HepG2 (cell line): Measurements from ENCODE around the gene PSORS1C2. TPM values are rescaled to one million over a fixed set of nuclear protein-coding genes. Genes with fewer than 3 reads are reported as not detected.

Experiments
- ATAC-seq: fragments of 200-7000 bp; cut with Tn5 transposase; 3 replicates; pipeline ENCODE4 v1.9.1; 2020; ENCODE audit warnings: mild to moderate bottlenecking, moderate library complexity
- BruUV-seq: library from RNA; stranded (reverse); fragments of 400-500 nt; replicated peaks from 2 replicates; lab custom pipeline; 2021; lab: Mats Ljungman, UMichigan
- CTCF ChIA-PET: fragments of 300-600 bp; formaldehyde crosslinking; extraction: SDS; loops from one replicate; lab custom pipeline; 2021; ENCODE audit warnings: low total read pairs, inconsistent platforms, low intra/inter-chr PET ratio; lab: Yijun Ruan, JAX
- POLR2A ChIA-PET: fragments of 350-600 bp; sonication (Branson Sonifier 250); formaldehyde crosslinking; loops from one replicate; lab custom pipeline; 2020; ENCODE audit warnings: antibody characterized with exemption, inconsistent platforms; lab: Yijun Ruan, JAX
- DNase-seq: peaks from one replicate; pipeline ENCODE4 v3.0.0-alpha.2; 2015; ENCODE audit warnings: low spot score
- FAIRE-seq: peaks from 3 replicates; lab custom pipeline; 2011; peaks lifted over from hg19 to GRCh38; lab: Jason Lieb, UNC
- H2AFZ ChIP-seq: one replicate; pipeline ENCODE4 v1.6.1; 2011; ENCODE audit warnings: low read length, inconsistent platforms
- H3K27ac ChIP-seq: fragments of 300-600 bp; 3 replicates; pipeline ENCODE4 v1.8.0; 2011; ENCODE audit warnings: mixed run types, mild to moderate bottlenecking, mixed read lengths, low read length, inconsistent platforms; ENCODE audit not compliant: insufficient read depth; ENCODE audit errors: extremely low read length
- H3K27me3 ChIP-seq, 2 experiments: fragments of 200-600 bp in 1 of 2; 2 replicates in 1 of 2; 3 replicates in 1 of 2; pipeline versions ENCODE4 v1.6.0 to v1.8.0; 2011; ENCODE audit warnings: low read length in 2 of 2, mild to moderate bottlenecking in 2 of 2, moderate library complexity in 2 of 2, inconsistent platforms in 1 of 2; ENCODE audit not compliant: insufficient read depth in 2 of 2, control insufficient read depth in 1 of 2
- H3K36me3 ChIP-seq, 2 experiments: fragments of 200-600 bp in 1 of 2; replicated peaks in 1 of 2; 2 replicates in 1 of 2; 3 replicates in 1 of 2; pipeline versions ENCODE4 v1.5.1 to v1.8.0; 2011; ENCODE audit warnings: low read length in 2 of 2, inconsistent platforms in 1 of 2; ENCODE audit not compliant: insufficient read depth in 2 of 2, control insufficient read depth in 1 of 2
- H3K4me1 ChIP-seq: 2 replicates; pipeline ENCODE4 v1.5.1; 2012; ENCODE audit warnings: low read length, inconsistent platforms; ENCODE audit not compliant: insufficient read depth
- H3K4me2 ChIP-seq: 2 replicates; pipeline ENCODE4 v1.6.0; 2011; ENCODE audit warnings: low read depth, low read length, inconsistent platforms
- H3K4me3 ChIP-seq, 3 experiments: fragments of 200-600 bp in 1 of 3; sonication (generic), shearing (Covaris generic) in 1 of 3; replicated peaks in 1 of 3; 2 replicates each; pipeline ENCODE4 v1.5.1; 2011 to 2016; ENCODE audit warnings: low read length in 3 of 3, inconsistent platforms in 2 of 3, low read depth in 2 of 3, mild to moderate bottlenecking in 2 of 3, control low read depth in 1 of 3, mixed read lengths in 1 of 3; ENCODE audit not compliant: insufficient read depth in 1 of 3
- H3K79me2 ChIP-seq: one replicate; pipeline ENCODE4 v1.6.1; 2011; ENCODE audit warnings: low read length, inconsistent platforms; ENCODE audit not compliant: insufficient read depth
- H3K9ac ChIP-seq: 2 replicates; pipeline ENCODE4 v1.6.0; 2011; ENCODE audit warnings: mild to moderate bottlenecking, low read depth, low read length, inconsistent platforms; ENCODE audit not compliant: insufficient read depth
- H3K9me3 ChIP-seq: 2 replicates; pipeline ENCODE4 v1.5.1; 2012; ENCODE audit warnings: mild to moderate bottlenecking, low read length
- H4K20me1 ChIP-seq: 2 replicates; pipeline ENCODE4 v1.6.0; 2011; ENCODE audit warnings: inconsistent platforms, mild to moderate bottlenecking, low read length, moderate library complexity; ENCODE audit not compliant: insufficient read depth
- ADNP ChIP-seq: sonication (generic); formaldehyde crosslinking; IDR thresholded peaks from 2 replicates; pipeline ENCODE4 v1.4.0; 2020; ENCODE audit warnings: missing genetic modification reagents
- KDM2A ChIP-seq: sonication (generic); formaldehyde crosslinking; IDR thresholded peaks from 2 replicates; pipeline ENCODE4 v1.4.0; 2020; ENCODE audit warnings: low read depth, missing genetic modification reagents, borderline replicate concordance
- MIER3 ChIP-seq: IDR thresholded peaks from 2 replicates; pipeline ENCODE4 v1.6.1; 2016; ENCODE audit warnings: missing compliant biosample characterization, borderline replicate concordance
- ZNF333 ChIP-seq: sonication (generic); formaldehyde crosslinking; IDR thresholded peaks from 2 replicates; pipeline ENCODE4 v1.4.0; 2020; ENCODE audit warnings: mild to moderate bottlenecking, missing genetic modification reagents, borderline replicate concordance
- WGBS: methylation state at CpG from one replicate; pipeline ENCODE4 v1.1.6; 2017; ENCODE audit warnings: low lambda C conversion rate; 5-methylcytosine and 5-hydroxymethylcytosine counted together
- in situ Hi-C: cut with HindIII; loops from 2 replicates; pipeline ENCODE4 v1.10.0; 2017; ENCODE audit warnings: low pct_unique_long_range_greater_than_20kb; ENCODE audit not compliant: extremely low pct_ligation_motif_present
- intact Hi-C: fragments of 100-400 bp; cut with micrococcal nuclease; formaldehyde crosslinking; loops from one replicate; pipeline ENCODE4 v1.10.0; 2022; ENCODE audit not compliant: unreplicated experiment
- polyA plus RNA-seq, 8 experiments: library from polyadenylated mRNA; depleted of rRNA in 3 of 8; stranded (reverse) in 7 of 8; unstranded in 1 of 8; fragments of >200 nt; fragmentation: Illumina TruSeq in 4 of 8; extraction: Trizol in 4 of 8; gene quantifications; 2 replicates each; pipeline versions ENCODE4 v1.2.1 to v1.2.3, GENCODE V29; 2011 to 2016; ENCODE audit warnings: low read depth in 4 of 8, missing spikeins in 1 of 8, mixed read lengths in 1 of 8; ENCODE audit not compliant: insufficient read depth in 1 of 8
- total RNA-seq, 5 experiments: library from RNA; depleted of rRNA; stranded (reverse); fragments of >200 nt; fragmentation: Illumina TruSeq; extraction: Trizol; gene quantifications; 2 replicates each; pipeline ENCODE4 v1.2.3, GENCODE V29; 2016; ENCODE audit warnings: low read depth in 1 of 5

PSORS1C2 gene
- total and polyA plus RNA-seq, 2 of the 13 experiments (the other 11 are each of a cell fraction or from before 2014, with no cell fraction given): not detected

GRCh38 chr6:31113861-31114540, 24.9 kb downstream of the PSORS1C2 start:
- Histone ChIP-seq H3K79me2 (no peaks in the 10 kb centered on the region), H3K4me1 (peaks cover 9% of the 10 kb centered on the region; the same call in 1 of the 2 replicates), H4K20me1 (no peaks in the 10 kb centered on the region), H2AFZ (no peak overlapping the region), H3K27me3 (peaks cover 8 to 86% of the 10 kb centered on the region in 2 experiments), H3K27ac (no peak overlapping the region), H3K4me3 (no peak overlapping the region), H3K36me3 (no peaks in the 10 kb centered on the region), H3K4me2 (no peak overlapping the region), H3K9me3 (no peaks in the 10 kb centered on the region), H3K9ac (no peak overlapping the region)
- CTCF ChIA-PET: no interaction called here
- intact Hi-C loops: no loop called here
- no peak for ATAC-seq
- POLR2A ChIA-PET: no interaction called here
- DNase-seq: no peak
- in situ Hi-C loops: no loop called here
- no peak for FAIRE-seq
- WGBS: 55% methylated on average over 7 of the region's 7 CpGs
- no TSS peak for BruUV-seq
- TF ChIP-seq ADNP: no peak

- Histone ChIP-seq H3K9me3 (no peaks in the 10 kb centered on the region), H3K4me3 (no peak within 1 kb of the TSS), H3K27ac (no peak within 1 kb of the TSS), H3K27me3 (peaks cover 7 to 74% of the 10 kb centered on the region in 2 experiments), H3K4me2 (no peak within 1 kb of the TSS), H3K79me2 (no peaks in the 10 kb centered on the region), H3K36me3 (no peaks in the 10 kb centered on the region)
- FAIRE-seq: no peak
- CTCF ChIA-PET: no interaction called here
- no TSS peak for BruUV-seq
- no peak for ATAC-seq
- in situ Hi-C loops: no loop called here
- WGBS: 67% methylated on average over 5 of the region's 5 CpGs
- TF ChIP-seq ZNF333 (CRISPR knock-in tag) (no peak), MIER3 (CRISPR knock-in tag) (no peak), KDM2A (CRISPR knock-in tag) (no peak)
- TF ChIP-seq, all 625 proteins: peak for 0
- POLR2A ChIA-PET: no interaction called here
- intact Hi-C loops: no loop called here
- peaks cover 9% of the 10 kb centered on the region; the same call in 1 of the 2 replicates for H3K4me1 ChIP-seq
- no peak within 1 kb of the TSS for H3K9ac ChIP-seq
- no peak within 1 kb of the TSS for H2AFZ ChIP-seq
- DNase-seq: no peak
- H4K20me1 ChIP-seq: no peaks in the 10 kb centered on the region
Observed at GRCh38 chr6:31112478-31112877, 26.4 kb downstream of the PSORS1C2 start, which contains the start of gene C6orf15. C6orf15 (minus strand) TSS chr6:31112575; CDS start chr6:31112555, 20 bp downstream.
